HFF-Myc (cell line): ENCODE measurements around the gene HDAC1.

Experiments used
- DNase-seq: peaks from one replicate; pipeline ENCODE4 v3.0.0-alpha.2; 2011; ENCODE audit warnings: low read depth; ENCODE audit errors: extremely low read depth
- H3K4me3 ChIP-seq: replicated peaks from 2 replicates; pipeline ENCODE4 v1.5.1; 2011; ENCODE audit warnings: low read depth, mild to moderate bottlenecking, control low read depth, low read length
- CTCF ChIP-seq: IDR thresholded peaks from 2 replicates; pipeline ENCODE4 v1.5.1; 2012; ENCODE audit warnings: mild to moderate bottlenecking, low read depth, low read length, control low read depth; ENCODE audit errors: missing control alignments

HDAC1 gene

DNA sequence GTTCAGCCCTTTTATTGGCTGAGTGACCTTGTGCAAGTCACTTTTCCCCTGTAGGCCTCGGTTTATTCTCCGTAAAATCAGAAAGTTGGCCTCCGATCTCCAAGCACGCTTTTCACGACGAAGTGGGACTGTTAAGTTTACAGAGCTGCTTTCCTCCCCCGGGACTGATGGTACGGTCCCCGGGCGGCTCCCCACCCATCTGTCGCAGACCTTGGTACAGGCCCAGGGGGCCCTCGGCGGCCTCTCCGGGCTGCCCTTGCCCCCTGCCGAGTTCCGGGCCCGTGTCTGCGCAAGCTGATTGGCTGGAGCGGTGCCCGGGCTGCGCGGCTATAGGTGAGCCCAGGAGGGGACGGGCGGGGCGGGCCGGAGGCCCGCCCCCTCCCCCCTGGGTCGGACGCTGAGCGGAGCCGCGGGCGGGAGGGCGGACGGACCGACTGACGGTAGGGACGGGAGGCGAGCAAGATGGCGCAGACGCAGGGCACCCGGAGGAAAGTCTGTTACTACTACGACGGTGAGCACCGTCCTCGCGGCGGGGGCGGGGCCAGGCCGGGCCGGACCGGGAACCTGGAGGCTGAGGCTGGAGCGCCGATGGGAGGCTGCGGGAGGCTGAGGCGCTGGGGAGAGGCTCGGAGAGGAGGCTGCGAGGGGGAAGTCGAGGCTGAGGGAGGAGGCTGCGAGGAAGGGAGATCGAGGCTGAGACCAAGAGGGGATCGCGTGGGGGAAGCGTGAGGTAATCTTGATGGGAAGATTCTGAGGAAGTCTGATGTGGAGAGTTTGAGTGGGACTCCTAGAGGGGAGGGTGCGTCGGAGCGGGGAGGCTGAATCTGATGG is at the start of gene HDAC1:
HDAC1 (plus strand) TSS at position 376 of the 831 bp plus-strand sequence; CDS start at position 463, 87 bp downstream.
- peak; percentile 77 for DNase-seq
- TF ChIP-seq CTCF: no peak
- H3K4me3 ChIP-seq: peak within 1 kb of the TSS; percentile 63

DNA sequence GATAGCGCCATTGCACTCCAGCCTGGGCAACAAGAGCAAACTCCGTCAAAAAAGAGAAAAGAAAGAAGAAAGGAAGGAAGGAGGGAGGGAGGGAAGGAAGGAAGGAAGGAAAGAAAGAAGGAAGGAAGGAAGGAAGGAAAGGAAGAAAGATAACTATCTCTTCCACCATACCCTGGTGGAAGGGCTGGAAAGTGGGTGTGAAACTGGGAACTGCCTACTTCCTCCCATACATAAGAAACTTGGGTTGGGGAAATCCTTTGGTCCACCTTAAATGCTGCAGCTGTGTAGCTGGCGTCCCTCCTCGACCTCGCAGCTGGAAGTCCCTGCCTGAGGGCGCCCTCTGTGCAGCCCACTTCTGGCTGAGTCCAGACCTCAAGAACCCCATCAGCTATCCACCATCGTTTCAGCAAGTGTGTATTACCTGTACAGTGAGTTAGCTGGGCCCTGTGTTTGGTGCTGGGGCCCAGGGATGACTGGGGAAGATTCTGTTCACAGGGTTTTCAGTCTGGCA is 49.5 kb upstream of the HDAC1 start:
- TF ChIP-seq CTCF: no peak
- H3K4me3 ChIP-seq: no peak overlapping the region
- DNase-seq: no peak

DNA sequence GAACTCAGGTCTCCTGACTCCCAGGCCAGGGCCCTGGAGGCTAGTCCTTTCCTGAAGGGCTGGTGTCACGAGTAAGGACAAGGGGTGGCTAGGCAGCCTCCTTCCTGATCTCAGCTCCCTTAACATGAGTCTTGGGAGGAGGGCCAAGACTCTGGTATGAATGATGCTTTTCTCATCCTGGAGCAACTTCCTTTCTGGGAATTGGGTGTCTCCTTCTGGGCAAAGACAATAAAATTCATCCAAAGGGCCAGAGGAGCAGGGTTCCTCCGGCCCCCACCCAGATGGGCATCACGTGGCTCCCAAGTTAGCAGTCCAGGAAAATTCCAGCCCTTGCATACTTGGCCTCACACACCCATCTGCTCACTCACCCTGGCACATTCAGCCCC is 45.0 kb upstream of the HDAC1 start, which contains the start of gene FAM167B:
FAM167B (plus strand) TSS at position 335 of the 386 bp plus-strand sequence. CDS start 200 bp downstream, outside the sequence.
- DNase-seq: peak; percentile 69
- no peak for TF ChIP-seq CTCF
- H3K4me3 ChIP-seq: no peak within 1 kb of the TSS

DNA sequence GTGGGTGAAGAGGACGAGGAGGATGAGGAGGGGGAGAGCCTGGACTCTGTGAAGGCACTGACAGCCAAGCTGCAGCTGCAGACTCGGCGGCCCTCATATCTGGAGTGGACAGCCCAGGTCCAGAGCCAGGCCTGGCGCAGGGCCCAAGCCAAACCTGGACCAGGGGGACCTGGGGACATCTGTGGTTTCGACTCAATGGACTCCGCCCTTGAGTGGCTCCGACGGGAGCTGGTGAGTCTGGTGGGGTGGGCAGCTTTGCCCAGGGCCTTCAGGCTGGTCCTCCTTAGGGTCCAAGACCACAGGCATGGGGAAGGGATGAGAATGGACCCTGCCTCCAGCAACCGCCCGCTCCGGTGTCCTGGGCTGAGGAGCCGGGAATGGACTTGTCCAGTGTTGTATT is 44.4 kb upstream of the HDAC1 start:
- TF ChIP-seq CTCF: no peak
- no peak for DNase-seq
- H3K4me3 ChIP-seq: no peak overlapping the region

DNA sequence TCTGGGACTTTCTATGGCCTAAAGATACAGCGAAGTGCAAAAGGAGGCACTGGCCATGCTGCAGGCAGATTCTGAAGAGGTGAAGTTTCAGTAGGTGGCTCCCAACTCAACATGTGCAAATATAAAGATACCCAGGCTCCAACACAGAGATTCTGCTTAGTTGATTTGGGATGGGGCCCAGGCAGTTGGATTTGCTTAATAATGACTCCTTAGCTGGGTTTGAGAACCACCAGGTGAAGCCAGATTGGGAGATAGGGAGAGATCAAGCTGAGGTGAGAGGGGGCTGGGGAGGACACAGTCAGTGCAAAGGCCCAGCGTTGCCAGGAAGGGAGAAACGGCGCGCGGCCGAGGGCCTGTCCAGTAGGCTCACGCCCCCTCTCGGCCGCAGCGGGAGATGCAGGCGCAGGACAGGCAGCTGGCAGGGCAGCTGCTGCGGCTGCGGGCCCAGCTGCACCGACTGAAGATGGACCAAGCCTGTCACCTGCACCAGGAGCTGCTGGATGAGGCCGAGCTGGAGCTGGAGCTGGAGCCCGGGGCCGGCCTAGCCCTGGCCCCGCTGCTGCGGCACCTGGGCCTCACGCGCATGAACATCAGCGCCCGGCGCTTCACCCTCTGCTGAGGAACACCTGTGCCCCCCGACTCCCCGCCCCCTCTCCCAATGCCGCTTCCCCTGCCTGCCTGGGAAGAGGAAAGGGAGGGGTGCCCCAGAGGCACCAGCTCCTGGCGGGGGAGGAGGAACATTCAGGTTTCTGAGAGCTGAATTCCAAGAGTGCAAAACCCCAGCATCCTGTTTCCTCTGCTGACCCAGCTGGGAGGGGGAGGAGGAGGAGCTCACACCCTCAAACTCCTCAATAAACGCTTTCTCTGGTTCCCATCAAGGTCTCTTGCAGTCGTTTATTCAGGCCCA is 43.6 kb upstream of the HDAC1 start:
- DNase-seq: no peak
- peak; percentile 93 for TF ChIP-seq CTCF
- H3K4me3 ChIP-seq: 0 out of 2 replicates have a peak overlapping the region, but pooled peaks have one; percentile 15

- DNase-seq: no peak
- no peak for TF ChIP-seq CTCF
- H3K4me3 ChIP-seq: no peak overlapping the region
These were observed 41.9 kb upstream of the HDAC1 start for GRCh38 chr1:32249831-32250525.
